Activated naive CD8-positive, alpha-beta T cell treated with anti-CD3 and anti-CD28 coated beads, Interleukin-2, amount 10 ng/mL, durations not matched to agents 7 days and 5 days (primary cell): ENCODE results near the gene GOLT1A. TPM values are rescaled to one million over a fixed set of nuclear protein-coding genes. Genes with fewer than 3 reads are reported as not detected.

Experiments used
- ATAC-seq: fragments of 150-1000 bp; cut with Tn5 transposase; one replicate; pipeline ENCODE4 v1.10.0; 2021; ENCODE audit warnings: low read depth, moderate library complexity
- POLR2A ChIA-PET: fragments of 350-600 bp; sonication (Branson Sonifier 250); formaldehyde crosslinking; loops from one replicate; lab custom pipeline; 2021; ENCODE audit warnings: antibody characterized with exemption; lab: Charles Lee
- DNase-seq: peaks from one replicate; pipeline ENCODE4 v3.0.0; 2021
- H3K27ac Mint-ChIP-seq: one replicate; pipeline ENCODE4 v1.8.0; 2022; ENCODE audit warnings: mild to moderate bottlenecking, mixed read lengths
- H3K27me3 Mint-ChIP-seq: one replicate; pipeline ENCODE4 v1.8.0; 2022; ENCODE audit warnings: mild to moderate bottlenecking, moderate library complexity, mixed read lengths
- H3K36me3 Mint-ChIP-seq: one replicate; pipeline ENCODE4 v1.8.0; 2021; ENCODE audit warnings: mild to moderate bottlenecking, mixed read lengths
- H3K4me1 Mint-ChIP-seq: one replicate; pipeline ENCODE4 v1.8.0; 2021; ENCODE audit warnings: mixed read lengths
- H3K4me3 Mint-ChIP-seq: one replicate; pipeline ENCODE4 v1.8.0; 2022; ENCODE audit warnings: mild to moderate bottlenecking, moderate library complexity, mixed read lengths
- H3K9me3 Mint-ChIP-seq: one replicate; pipeline ENCODE4 v1.8.0; 2021; ENCODE audit warnings: mixed read lengths
- total RNA-seq, 2 experiments: library from RNA; stranded (reverse); gene quantifications; one replicate each; pipeline ENCODE4 v1.2.3, GENCODE V29; 2021

GOLT1A gene
- total RNA-seq, 2 experiments from 2014 or later = not detected

- Mint-ChIP-seq H3K9me3 (peaks cover 14% of the 10 kb centered on the region), H3K4me1 (peaks cover 2% of the 10 kb centered on the region), H3K27me3 (no peaks in the 10 kb centered on the region), H3K4me3 (no peak within 1 kb of the TSS), H3K36me3 (no peaks in the 10 kb centered on the region), H3K27ac (no peak within 1 kb of the TSS)
- POLR2A ChIA-PET = no interaction called here
- DNase-seq (no peak), ATAC-seq (no peak)
Measured at GRCh38 chr1:204166219-204166618, 47.6 kb downstream of the GOLT1A start, which contains the start of gene REN. TSS of gene REN (minus strand) at chr1:204166337. CDS start at chr1:204166293, 44 bp downstream.

GRCh38 chr1:204162494-204163074, 51.2 kb downstream of the GOLT1A start:
- peaks cover 3% of the 10 kb centered on the region for H3K4me1 Mint-ChIP-seq
- no peaks in the 10 kb centered on the region for H3K9me3 Mint-ChIP-seq
- no peak overlapping the region for H3K27ac Mint-ChIP-seq

GRCh38 chr1:204161609-204162493, 51.9 kb downstream of the GOLT1A start:
- Mint-ChIP-seq H3K4me3 (no peak overlapping the region), H3K9me3 (no peaks in the 10 kb centered on the region)

More at GRCh38 chr1:204162494-204163074, 51.2 kb downstream of the GOLT1A start:
- POLR2A ChIA-PET = no interaction called here
- no peaks in the 10 kb centered on the region for H3K36me3 Mint-ChIP-seq
- peaks cover 7% of the 10 kb centered on the region for H3K27me3 Mint-ChIP-seq
- H3K4me3 Mint-ChIP-seq = no peak overlapping the region
- ATAC-seq (peak; percentile 81), DNase-seq (peak; percentile 84)

DNA sequence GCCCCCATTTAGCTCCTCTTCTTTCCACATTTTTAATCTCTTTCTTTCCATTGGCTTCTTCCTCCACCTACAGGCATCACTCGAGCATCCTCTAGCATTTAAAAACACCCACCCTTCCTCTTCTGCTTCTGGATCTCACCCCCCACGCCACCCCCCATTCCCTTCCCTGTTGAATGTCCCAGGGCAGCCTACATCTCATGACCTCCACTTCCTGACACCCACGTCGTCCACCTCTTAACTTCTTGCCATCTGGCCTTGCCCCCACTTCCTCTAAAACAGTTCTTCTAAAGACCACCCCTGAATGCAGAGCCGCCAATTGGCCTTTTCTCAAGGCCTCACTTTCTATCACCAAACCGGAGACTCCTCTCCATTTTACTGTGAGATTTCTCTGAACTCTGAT, 55.8 kb downstream of the GOLT1A start:
- Mint-ChIP-seq H3K36me3 (no peaks in the 10 kb centered on the region), H3K27ac (no peak overlapping the region), H3K9me3 (no peaks in the 10 kb centered on the region), H3K4me1 (peaks cover 3% of the 10 kb centered on the region), H3K4me3 (no peak overlapping the region), H3K27me3 (peaks cover 9% of the 10 kb centered on the region)
- DNase-seq (no peak), ATAC-seq (no peak)
- POLR2A ChIA-PET = no interaction called here

More at GRCh38 chr1:204161609-204162493, 51.9 kb downstream of the GOLT1A start:
- Mint-ChIP-seq H3K4me1 (peaks cover 3% of the 10 kb centered on the region), H3K27me3 (peaks cover 7% of the 10 kb centered on the region), H3K27ac (no peak overlapping the region), H3K36me3 (no peaks in the 10 kb centered on the region)
- DNase-seq (no peak), ATAC-seq (no peak)
- POLR2A ChIA-PET = no interaction called here

- no peaks in the 10 kb centered on the region for H3K9me3 Mint-ChIP-seq
- H3K27ac Mint-ChIP-seq = no peak overlapping the region
- H3K36me3 Mint-ChIP-seq = no peaks in the 10 kb centered on the region
- H3K27me3 Mint-ChIP-seq = peaks cover 10% of the 10 kb centered on the region
- H3K4me3 Mint-ChIP-seq = no peak overlapping the region
- POLR2A ChIA-PET = no interaction called here
- no peak for DNase-seq
- ATAC-seq = no peak
- peaks cover 1% of the 10 kb centered on the region for H3K4me1 Mint-ChIP-seq
Measured at GRCh38 chr1:204155881-204156280, 57.9 kb downstream of the GOLT1A start.

GRCh38 chr1:204154568-204155255, 59.1 kb downstream of the GOLT1A start:
- POLR2A ChIA-PET = no interaction called here

DNA sequence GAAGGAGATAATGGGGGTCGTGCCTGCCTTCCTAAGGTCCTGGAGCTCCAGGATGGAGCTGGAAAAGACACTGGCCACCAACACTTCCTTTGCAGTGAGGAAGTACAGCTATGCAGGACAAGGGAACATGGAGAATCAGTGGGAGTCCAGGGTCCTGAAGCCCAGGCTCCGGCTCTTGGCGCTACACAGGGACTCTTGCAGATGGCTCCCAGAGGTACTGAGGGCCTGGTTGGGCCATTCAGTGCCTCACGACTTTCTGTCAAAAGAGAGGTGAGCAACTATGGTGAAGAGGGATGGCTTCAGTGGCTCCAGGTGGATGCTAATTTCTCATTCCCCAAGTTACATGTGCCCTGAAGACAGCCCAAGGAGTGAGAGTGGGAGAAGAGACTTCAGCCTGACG, 60.1 kb downstream of the GOLT1A start:
- H3K4me3 Mint-ChIP-seq = no peak overlapping the region
- H3K27me3 Mint-ChIP-seq = peaks cover 14% of the 10 kb centered on the region
- POLR2A ChIA-PET = no interaction called here
- peaks cover 1% of the 10 kb centered on the region for H3K4me1 Mint-ChIP-seq
- DNase-seq = no peak
- no peaks in the 10 kb centered on the region for H3K9me3 Mint-ChIP-seq
- ATAC-seq = no peak
- no peaks in the 10 kb centered on the region for H3K36me3 Mint-ChIP-seq
- H3K27ac Mint-ChIP-seq = no peak overlapping the region

More at GRCh38 chr1:204154568-204155255, 59.1 kb downstream of the GOLT1A start:
- no peaks in the 10 kb centered on the region for H3K36me3 Mint-ChIP-seq
- no peak overlapping the region for H3K4me3 Mint-ChIP-seq
- ATAC-seq = no peak
- H3K27me3 Mint-ChIP-seq = peaks cover 16% of the 10 kb centered on the region
- no peak overlapping the region for H3K27ac Mint-ChIP-seq
- no peaks in the 10 kb centered on the region for H3K9me3 Mint-ChIP-seq
- peaks cover 1% of the 10 kb centered on the region for H3K4me1 Mint-ChIP-seq
- no peak for DNase-seq

DNA sequence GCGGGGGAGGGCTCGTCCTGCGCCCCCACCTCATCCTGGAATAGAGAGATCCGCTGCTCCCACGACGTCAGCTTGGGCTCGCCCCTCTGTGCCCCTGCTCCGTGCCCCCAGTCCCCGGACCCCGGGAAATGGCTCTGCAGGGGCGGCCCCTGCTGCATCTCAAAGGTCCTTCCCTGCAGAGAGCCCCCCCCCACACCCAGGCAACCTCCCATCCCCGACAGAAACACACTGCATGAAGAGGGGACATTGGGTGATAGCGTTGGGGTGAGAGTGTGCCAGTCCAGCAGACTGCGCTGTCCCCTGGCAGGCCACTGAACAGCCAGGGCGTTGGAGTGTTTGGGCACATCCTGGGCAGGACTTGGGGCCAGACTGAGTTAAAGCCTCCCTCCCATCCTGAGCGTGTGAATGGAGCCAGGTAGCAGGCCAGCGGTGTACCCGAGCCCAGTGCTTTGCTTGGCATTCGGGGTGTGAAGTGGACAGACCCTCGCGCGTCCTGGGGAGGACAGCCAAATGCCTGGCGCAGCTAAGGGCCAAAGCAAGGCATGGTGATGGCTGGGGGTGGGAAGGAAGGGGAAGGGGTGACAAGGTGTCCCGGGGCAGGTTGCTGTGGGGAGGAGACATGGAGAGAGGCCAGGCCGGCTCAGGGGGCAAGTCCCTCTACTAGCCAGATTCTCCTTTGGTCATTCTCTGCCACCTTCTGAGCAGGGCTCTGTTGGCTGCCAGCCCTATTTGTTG, 61.3 kb downstream of the GOLT1A start:
- ATAC-seq = peak; percentile 6
- Mint-ChIP-seq H3K27ac (no peak overlapping the region), H3K9me3 (no peaks in the 10 kb centered on the region), H3K27me3 (peaks cover 14% of the 10 kb centered on the region), H3K36me3 (no peaks in the 10 kb centered on the region), H3K4me1 (no peaks in the 10 kb centered on the region), H3K4me3 (peak overlapping the region; percentile 65)
- POLR2A ChIA-PET = interaction anchor here (1.0 kb wide), 1 partner anchor 11 kb away, joined by 3 read pairs; no protein-coding TSS in a partner anchor
- no peak for DNase-seq

GRCh38 chr1:204151552-204152309, 62.1 kb downstream of the GOLT1A start, which contains the start of gene ETNK2:
TSS of gene ETNK2 (minus strand) at chr1:204152044. CDS start at chr1:204151852, 192 bp downstream.
- ATAC-seq (peak; percentile 60), DNase-seq (peak; percentile 65)
- peak within 1 kb of the TSS; percentile 65 for H3K4me3 Mint-ChIP-seq
- H3K27ac Mint-ChIP-seq = no peak within 1 kb of the TSS
- POLR2A ChIA-PET = interaction anchor here (1.0 kb wide), 1 partner anchor 10 kb away, joined by 3 read pairs; no protein-coding TSS in a partner anchor
- no peaks in the 10 kb centered on the region for H3K4me1 Mint-ChIP-seq
- no peaks in the 10 kb centered on the region for H3K9me3 Mint-ChIP-seq
- H3K36me3 Mint-ChIP-seq = no peaks in the 10 kb centered on the region
- peaks cover 14% of the 10 kb centered on the region for H3K27me3 Mint-ChIP-seq

DNA sequence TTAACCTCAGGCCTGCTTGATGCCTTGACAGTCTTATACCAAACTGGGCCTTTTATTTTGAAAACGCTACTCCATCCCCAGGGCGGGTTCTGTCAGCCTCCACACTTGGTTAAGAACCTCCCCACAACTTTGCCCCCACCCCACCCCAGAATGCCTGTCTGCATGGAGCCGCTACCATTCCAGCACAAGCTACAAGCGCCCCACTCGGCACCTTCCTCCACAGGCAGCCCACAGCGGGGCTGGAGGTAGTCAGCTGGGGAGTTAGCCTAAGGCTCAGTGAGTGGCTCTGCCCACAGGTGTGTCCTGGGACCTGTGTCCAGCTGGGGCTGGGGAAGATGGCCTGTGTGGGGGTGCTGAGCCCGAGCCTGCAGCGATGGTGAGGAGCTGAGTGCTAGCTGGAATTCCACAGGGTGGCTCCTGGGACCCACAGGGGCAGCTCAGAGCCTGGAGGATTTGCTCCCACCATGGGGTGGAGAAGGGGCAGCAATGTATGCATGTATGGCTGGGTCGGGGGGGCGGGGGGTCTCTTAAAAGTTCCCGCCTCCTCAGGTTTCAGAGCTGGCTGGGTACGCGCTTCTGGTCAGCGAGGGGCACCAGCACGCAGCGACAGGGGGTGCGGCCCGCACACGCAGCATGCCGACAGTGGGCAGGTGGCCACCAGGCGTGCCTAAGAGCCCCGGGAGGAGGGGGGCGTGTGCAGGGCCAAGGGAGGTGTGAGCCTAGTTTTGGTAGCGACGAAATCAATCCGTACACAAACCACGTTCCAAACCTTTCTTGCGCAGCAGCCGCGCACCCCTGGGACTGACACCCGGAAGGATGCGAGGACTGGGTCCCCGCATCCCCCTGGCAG, 62.9 kb downstream of the GOLT1A start:
- H3K4me1 Mint-ChIP-seq = no peaks in the 10 kb centered on the region
- POLR2A ChIA-PET = no interaction called here

GRCh38 chr1:204149635-204150565, 63.9 kb downstream of the GOLT1A start:
- Mint-ChIP-seq H3K36me3 (no peaks in the 10 kb centered on the region), H3K27ac (no peak overlapping the region), H3K4me1 (no peaks in the 10 kb centered on the region), H3K27me3 (peaks cover 14% of the 10 kb centered on the region), H3K9me3 (no peaks in the 10 kb centered on the region), H3K4me3 (no peak overlapping the region)
- ATAC-seq = no peak
- no peak for DNase-seq
- POLR2A ChIA-PET = no interaction called here

More for the DNA sequence above, 62.9 kb downstream of the GOLT1A start:
- DNase-seq = no peak
- Mint-ChIP-seq H3K36me3 (no peaks in the 10 kb centered on the region), H3K9me3 (no peaks in the 10 kb centered on the region), H3K27me3 (peaks cover 14% of the 10 kb centered on the region), H3K27ac (no peak overlapping the region), H3K4me3 (peak overlapping the region; percentile 45)
- no peak for ATAC-seq
